ENCODE data around the gene EPX. TPM values are rescaled to one million over a fixed set of nuclear protein-coding genes. Genes with fewer than 3 reads are reported as not detected.

EPX gene
- total RNA-seq, 1 donor from 2014 or later = not detected

DNA sequence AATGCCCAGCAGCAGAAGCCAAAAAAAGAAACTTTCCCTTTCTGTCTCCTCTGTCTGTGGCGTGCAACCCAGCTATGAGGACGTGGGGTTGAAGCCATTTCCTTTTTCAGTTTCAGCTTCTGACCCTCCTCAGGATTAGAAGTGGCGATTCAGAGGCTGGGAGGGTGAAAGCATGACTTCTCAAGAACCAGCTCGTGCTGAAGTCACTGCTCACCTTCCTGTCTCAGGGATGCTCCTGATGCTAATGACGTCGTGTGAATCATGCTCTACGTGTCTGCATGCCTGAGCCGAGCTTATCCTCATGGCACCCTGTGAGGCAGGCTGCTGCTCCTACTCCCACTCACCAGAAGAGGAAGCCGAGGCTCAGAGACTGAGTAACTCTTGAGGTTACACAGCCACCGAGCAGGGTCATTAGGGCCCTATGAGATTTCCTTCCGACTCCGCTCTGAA lies 40.2 kb downstream of the EPX start:
- Mint-ChIP-seq H3K4me1 (ENCODE audit: low read depth) (no peaks in the 10 kb centered on the region), H3K27me3 (ENCODE audit: low read depth) (peaks cover 37% of the 10 kb centered on the region), H3K36me3 (ENCODE audit: low read depth) (no peaks in the 10 kb centered on the region), H3K4me3 (ENCODE audit: unreplicated experiment) (no peak overlapping the region), H3K9me3 (ENCODE audit: low read depth) (no peaks in the 10 kb centered on the region), H3K27ac (ENCODE audit: unreplicated experiment) (no peak overlapping the region)
- TF ChIP-seq CTCF (IDR thresholded peaks at IDR 0.05) = no peak
- DNase-seq (ENCODE audit: low spot score) = no peak

GRCh38 chr17:58233543-58233942 lies 41.0 kb downstream of the EPX start:
- TF ChIP-seq CTCF (IDR thresholded peaks at IDR 0.05) = no peak
- no peak overlapping the region for H3K27ac Mint-ChIP-seq (ENCODE audit: unreplicated experiment)
- no peaks in the 10 kb centered on the region for H3K9me3 Mint-ChIP-seq (ENCODE audit: low read depth)
- no peaks in the 10 kb centered on the region for H3K36me3 Mint-ChIP-seq (ENCODE audit: low read depth)
- peaks cover 39% of the 10 kb centered on the region for H3K27me3 Mint-ChIP-seq (ENCODE audit: low read depth)
- H3K4me3 Mint-ChIP-seq (ENCODE audit: unreplicated experiment) = no peak overlapping the region
- no peaks in the 10 kb centered on the region for H3K4me1 Mint-ChIP-seq (ENCODE audit: low read depth)
- no peak for DNase-seq (ENCODE audit: low spot score)

DNA sequence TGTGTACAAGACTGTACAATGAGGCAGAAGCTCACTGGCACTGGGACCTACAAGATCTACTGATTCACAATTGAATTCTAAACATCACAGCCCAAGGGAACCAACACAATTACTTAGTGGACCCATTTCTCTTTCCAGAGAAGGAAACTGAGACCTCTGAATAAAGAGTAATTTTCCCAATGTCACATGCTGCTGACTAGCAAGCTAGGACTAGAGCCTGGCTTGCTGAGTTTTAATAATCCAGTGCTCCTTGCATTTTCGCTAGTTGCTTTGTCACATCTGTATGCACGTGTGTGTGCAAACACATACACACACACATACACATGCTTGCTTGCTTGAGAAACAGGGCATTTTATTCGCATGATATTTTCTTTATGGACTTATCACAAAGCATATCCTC lies 42.0 kb downstream of the EPX start:
- H3K27me3 Mint-ChIP-seq (ENCODE audit: low read depth) = peaks cover 42% of the 10 kb centered on the region
- DNase-seq (ENCODE audit: low spot score) = no peak
- H3K4me3 Mint-ChIP-seq (ENCODE audit: unreplicated experiment) = no peak overlapping the region
- H3K9me3 Mint-ChIP-seq (ENCODE audit: low read depth) = no peaks in the 10 kb centered on the region
- no peaks in the 10 kb centered on the region for H3K36me3 Mint-ChIP-seq (ENCODE audit: low read depth)
- H3K4me1 Mint-ChIP-seq (ENCODE audit: low read depth) = no peaks in the 10 kb centered on the region
- no peak for TF ChIP-seq CTCF (IDR thresholded peaks at IDR 0.05)
- no peak overlapping the region for H3K27ac Mint-ChIP-seq (ENCODE audit: unreplicated experiment)

DNA sequence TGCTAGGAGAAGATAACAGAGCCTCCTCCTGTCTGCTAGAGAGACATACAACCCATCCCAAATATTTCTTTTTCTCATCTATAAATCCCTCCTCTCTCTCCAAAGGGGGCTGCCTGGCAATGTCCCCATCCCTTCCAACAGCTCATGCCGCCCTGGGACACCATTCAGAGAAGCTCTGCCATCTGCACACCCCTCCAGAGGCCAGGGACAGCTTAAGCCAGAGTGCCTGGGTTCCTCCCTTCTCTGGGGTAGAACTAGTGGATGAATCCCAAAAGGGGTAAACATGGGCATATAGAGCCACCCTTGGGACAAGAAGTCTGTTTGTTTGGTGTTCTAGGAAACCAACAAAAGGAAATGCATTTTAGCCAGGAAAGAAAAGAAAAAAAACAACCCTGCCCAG lies 43.3 kb downstream of the EPX start:
- Mint-ChIP-seq H3K9me3 (ENCODE audit: low read depth) (no peaks in the 10 kb centered on the region), H3K36me3 (ENCODE audit: low read depth) (no peaks in the 10 kb centered on the region), H3K27me3 (ENCODE audit: low read depth) (peaks cover 54% of the 10 kb centered on the region), H3K4me3 (ENCODE audit: unreplicated experiment) (no peak overlapping the region), H3K4me1 (ENCODE audit: low read depth) (no peaks in the 10 kb centered on the region), H3K27ac (ENCODE audit: unreplicated experiment) (no peak overlapping the region)
- no peak for DNase-seq (ENCODE audit: low spot score)
- no peak for TF ChIP-seq CTCF (IDR thresholded peaks at IDR 0.05)

DNA sequence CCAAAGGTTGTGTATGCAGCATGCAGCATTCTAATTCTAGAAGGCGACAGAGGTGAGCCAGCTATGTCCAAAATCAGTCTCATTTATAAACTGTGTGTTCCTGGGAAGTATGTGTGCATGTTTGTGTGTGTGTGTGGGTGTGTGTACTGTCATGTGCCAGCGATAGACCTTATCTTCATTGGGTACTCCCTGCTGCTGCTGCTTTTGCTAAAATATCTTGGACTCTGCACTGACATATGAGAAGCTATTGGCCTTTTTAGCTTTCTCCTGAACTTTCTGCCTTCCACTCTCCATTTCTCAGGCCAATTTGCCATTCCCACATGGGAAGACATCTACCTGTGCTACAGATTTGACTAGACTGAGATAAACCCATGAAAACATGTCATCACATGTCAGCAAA lies 43.9 kb downstream of the EPX start:
- no peaks in the 10 kb centered on the region for H3K9me3 Mint-ChIP-seq (ENCODE audit: low read depth)

More for the DNA sequence above, 43.9 kb downstream of the EPX start:
- no peak overlapping the region for H3K27ac Mint-ChIP-seq (ENCODE audit: unreplicated experiment)
- no peak for TF ChIP-seq CTCF (IDR thresholded peaks at IDR 0.05)
- H3K27me3 Mint-ChIP-seq (ENCODE audit: low read depth) = peaks cover 56% of the 10 kb centered on the region
- H3K36me3 Mint-ChIP-seq (ENCODE audit: low read depth) = no peaks in the 10 kb centered on the region
- H3K4me3 Mint-ChIP-seq (ENCODE audit: unreplicated experiment) = no peak overlapping the region
- DNase-seq (ENCODE audit: low spot score) = no peak
- no peaks in the 10 kb centered on the region for H3K4me1 Mint-ChIP-seq (ENCODE audit: low read depth)
